HG03064 (cell line): Measurements from ENCODE around the gene PACS1.

Source experiments
- ATAC-seq: cut with Tn5 transposase; IDR thresholded peaks from one replicate; pipeline ENCODE4 v1.9.1; 2021; ENCODE audit warnings: low read depth; ENCODE audit not compliant: unreplicated experiment

Gene PACS1

GRCh38 chr11:66218846-66219620 is 149.0 kb downstream of the PACS1 start:
- ATAC-seq: no peak

GRCh38 chr11:66219846-66220565 is 149.9 kb downstream of the PACS1 start:
- ATAC-seq: no peak

- ATAC-seq: no peak
Measured at GRCh38 chr11:66220566-66220935, 150.5 kb downstream of the PACS1 start.

- no peak for ATAC-seq
Measured at GRCh38 chr11:66221012-66221411, 150.9 kb downstream of the PACS1 start.

- ATAC-seq: no peak
Measured at GRCh38 chr11:66221726-66222236, 151.7 kb downstream of the PACS1 start.

- peak; percentile 81 for ATAC-seq
Measured at GRCh38 chr11:66222358-66223149, 152.5 kb downstream of the PACS1 start.

GRCh38 chr11:66224226-66224855 is 154.3 kb downstream of the PACS1 start:
- ATAC-seq: no peak

GRCh38 chr11:66225066-66225465 is 155.0 kb downstream of the PACS1 start:
- ATAC-seq: no peak

- ATAC-seq: no peak
Measured at GRCh38 chr11:66226101-66226500, 156.0 kb downstream of the PACS1 start.

GRCh38 chr11:66227700-66228099 is 157.6 kb downstream of the PACS1 start:
- ATAC-seq: no peak

- ATAC-seq: no peak
Measured at GRCh38 chr11:66228521-66228920, 158.4 kb downstream of the PACS1 start.

- no peak for ATAC-seq
Measured at GRCh38 chr11:66230156-66230555, 160.1 kb downstream of the PACS1 start.

- ATAC-seq: no peak
Measured at GRCh38 chr11:66230978-66231377, 160.9 kb downstream of the PACS1 start.

GRCh38 chr11:66231561-66231960 is 161.5 kb downstream of the PACS1 start:
- ATAC-seq: no peak

GRCh38 chr11:66232769-66233168 is 162.7 kb downstream of the PACS1 start:
- ATAC-seq: no peak

GRCh38 chr11:66233301-66233700 is 163.2 kb downstream of the PACS1 start:
- no peak for ATAC-seq

GRCh38 chr11:66235141-66235540 is 165.1 kb downstream of the PACS1 start:
- ATAC-seq: no peak

GRCh38 chr11:66237867-66238266 is 167.8 kb downstream of the PACS1 start:
- ATAC-seq: no peak

- no peak for ATAC-seq
Measured at GRCh38 chr11:66238786-66239413, 168.8 kb downstream of the PACS1 start.

- no peak for ATAC-seq
Measured at GRCh38 chr11:66239511-66239910, 169.4 kb downstream of the PACS1 start.
